H1 (cell line): Measurements from ENCODE around the gene RARRES1.

Source experiments
- ATF2 ChIP-seq: IDR thresholded peaks from 2 replicates; pipeline ENCODE4 v1.6.1; 2012; ENCODE audit warnings: low read length, inconsistent platforms
- BCL11A ChIP-seq, 2 experiments: IDR thresholded peaks; one replicate each; pipeline ENCODE4 v1.6.1; 2011; ENCODE audit warnings: low read depth in 2 of 2, low read length in 2 of 2, mild to moderate bottlenecking in 2 of 2
- CREB1 ChIP-seq: IDR thresholded peaks from 2 replicates; pipeline ENCODE4 v1.6.1; 2012; ENCODE audit warnings: inconsistent platforms
- KDM1A ChIP-seq: fragments of 200-600, 300-600 bp; sonication (generic); IDR thresholded peaks from 2 replicates; pipeline ENCODE4 v1.7.1; 2016; ENCODE audit warnings: mild to moderate bottlenecking, low read length, borderline replicate concordance
- KDM5A ChIP-seq: fragments of 200-600 bp; IDR thresholded peaks from 2 replicates; pipeline ENCODE4 v1.7.1; 2012; ENCODE audit warnings: mild to moderate bottlenecking, low read length, inconsistent platforms, mixed read lengths
- POLR2A ChIP-seq, 2 experiments: IDR thresholded peaks; 1 replicate in 1 of 2; 2 replicates in 1 of 2; pipeline ENCODE4 v1.6.1; 2011; ENCODE audit warnings: low read depth in 2 of 2, low read length in 2 of 2, mild to moderate bottlenecking in 2 of 2; ENCODE audit errors: control extremely low read depth in 1 of 2
- POLR2AphosphoS5 ChIP-seq: IDR thresholded peaks from 2 replicates; pipeline ENCODE4 v1.6.1; 2011; ENCODE audit warnings: low read depth, low read length
- RFX5 ChIP-seq: IDR thresholded peaks from 2 replicates; pipeline ENCODE4 v1.6.1; 2011; ENCODE audit warnings: low read depth, low read length, improper control_type of control experiment, borderline replicate concordance
- SP2 ChIP-seq: IDR thresholded peaks from 2 replicates; pipeline ENCODE4 v1.6.1; 2012; ENCODE audit warnings: mild to moderate bottlenecking, low read length, inconsistent platforms
- ZNF274 ChIP-seq: IDR thresholded peaks from 2 replicates; pipeline ENCODE4 v1.7.0; 2012; ENCODE audit warnings: low read length, borderline replicate concordance; ENCODE audit errors: extremely low read depth
- TF ChIP-seq, protein P1 (sequence below), 3 experiments: IDR thresholded peaks; 1 replicate in 2 of 3; 2 replicates in 1 of 3; pipeline versions ENCODE4 v1.5.1 to v1.6.1; 2011; ENCODE audit warnings: low read length in 3 of 3, mild to moderate bottlenecking in 3 of 3, inconsistent platforms in 2 of 3, low read depth in 1 of 3, moderate library complexity in 1 of 3; ENCODE audit not compliant: insufficient read depth in 1 of 3; ENCODE audit errors: control extremely low read depth in 1 of 3
- TF ChIP-seq, protein P2 (sequence below): IDR thresholded peaks from 2 replicates; pipeline ENCODE4 v1.6.1; 2012; ENCODE audit warnings: inconsistent platforms

- TF ChIP-seq KDM1A (no peak), POLR2A (IDR thresholded peaks at IDR 0.05; ENCODE audit: control extremely low read depth in 1 of 2, low read depth in 2 of 2, low read length in 2 of 2) (no peak), RFX5 (no peak), POLR2AphosphoS5 (no peak), BCL11A (IDR thresholded peaks at IDR 0.05; ENCODE audit: low read depth in 2 of 2, low read length in 2 of 2) (no peak), KDM5A (no peak), ATF2 (no peak), CREB1 (no peak), ZNF274 (no peak), SP2 (no peak)
- TF ChIP-seq, protein P1, sequence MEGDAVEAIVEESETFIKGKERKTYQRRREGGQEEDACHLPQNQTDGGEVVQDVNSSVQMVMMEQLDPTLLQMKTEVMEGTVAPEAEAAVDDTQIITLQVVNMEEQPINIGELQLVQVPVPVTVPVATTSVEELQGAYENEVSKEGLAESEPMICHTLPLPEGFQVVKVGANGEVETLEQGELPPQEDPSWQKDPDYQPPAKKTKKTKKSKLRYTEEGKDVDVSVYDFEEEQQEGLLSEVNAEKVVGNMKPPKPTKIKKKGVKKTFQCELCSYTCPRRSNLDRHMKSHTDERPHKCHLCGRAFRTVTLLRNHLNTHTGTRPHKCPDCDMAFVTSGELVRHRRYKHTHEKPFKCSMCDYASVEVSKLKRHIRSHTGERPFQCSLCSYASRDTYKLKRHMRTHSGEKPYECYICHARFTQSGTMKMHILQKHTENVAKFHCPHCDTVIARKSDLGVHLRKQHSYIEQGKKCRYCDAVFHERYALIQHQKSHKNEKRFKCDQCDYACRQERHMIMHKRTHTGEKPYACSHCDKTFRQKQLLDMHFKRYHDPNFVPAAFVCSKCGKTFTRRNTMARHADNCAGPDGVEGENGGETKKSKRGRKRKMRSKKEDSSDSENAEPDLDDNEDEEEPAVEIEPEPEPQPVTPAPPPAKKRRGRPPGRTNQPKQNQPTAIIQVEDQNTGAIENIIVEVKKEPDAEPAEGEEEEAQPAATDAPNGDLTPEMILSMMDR (IDR thresholded peaks at IDR 0.05; ENCODE audit: control extremely low read depth in 1 of 3, insufficient read depth in 1 of 3, low read depth in 1 of 3, low read length in 3 of 3), result no peak
- TF ChIP-seq, protein P2, sequence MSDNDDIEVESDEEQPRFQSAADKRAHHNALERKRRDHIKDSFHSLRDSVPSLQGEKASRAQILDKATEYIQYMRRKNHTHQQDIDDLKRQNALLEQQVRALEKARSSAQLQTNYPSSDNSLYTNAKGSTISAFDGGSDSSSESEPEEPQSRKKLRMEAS, result no peak
These were observed 60.4 kb downstream of the RARRES1 start for GRCh38 chr3:158671821-158672214.
